Motor neuron (in vitro differentiated cells): ENCODE data around the gene SREK1IP1. TPM values are rescaled to one million over a fixed set of nuclear protein-coding genes. Genes with fewer than 3 reads are reported as not detected.

Experiments
- total RNA-seq, 8 experiments: library from RNA; unstranded; fragments of 300-600 nt; gene quantifications; 2 replicates each; pipeline versions ENCODE4 v1.2.3 to v1.2.4, GENCODE V29; 2022

The SREK1IP1 gene
- total RNA-seq, 8 experiments from 2014 or later: 6.3 to 18.1 (median 11.5) TPM

Other genes with a start within 250 kb of the SREK1IP1 start
- under 1 TPM in 5 of 8 experiments, not detected in 3; 0.22 to 0.99 (median 0.54) TPM for gene SHISAL2B, start 78.2 kb downstream of the SREK1IP1 start, total RNA-seq
- gene CWC27, start 239 bp upstream of the SREK1IP1 start, total RNA-seq: 10 to 100 TPM; 15.1 to 28.0 (median 24.9) TPM